GM23338 (cell line): ENCODE measurements around the gene EXOSC5.

Experiments
- CREB1 ChIP-seq: fragments of 250-450 bp; sonication (Bioruptor Pico); IDR thresholded peaks from 2 replicates; pipeline ENCODE4 v1.5.0; 2020; ENCODE audit warnings: low read depth, mild to moderate bottlenecking, moderate library complexity
- ETS1 ChIP-seq: IDR thresholded peaks from 2 replicates; pipeline ENCODE4 v1.6.1; 2016; ENCODE audit warnings: antibody characterized with exemption
- EZH2 ChIP-seq: fragments of 200-600 bp; sonication (generic); IDR thresholded peaks from one replicate; pipeline ENCODE4 v1.8.0; 2017; ENCODE audit warnings: antibody characterized with exemption, mild to moderate bottlenecking, low read depth; ENCODE audit not compliant: unreplicated experiment
- EZH2phosphoT487 ChIP-seq: fragments of 200-600 bp; sonication (generic); IDR thresholded peaks from one replicate; pipeline ENCODE4 v1.8.1; 2018; ENCODE audit warnings: antibody characterized with exemption; ENCODE audit not compliant: unreplicated experiment
- JUNB ChIP-seq: IDR thresholded peaks from one replicate; pipeline ENCODE4 v1.6.1; 2016; ENCODE audit warnings: antibody characterized with exemption; ENCODE audit not compliant: unreplicated experiment
- NANOG ChIP-seq: IDR thresholded peaks from 2 replicates; pipeline ENCODE4 v1.6.1; 2016; ENCODE audit warnings: antibody characterized with exemption, borderline replicate concordance
- POLR2AphosphoS5 ChIP-seq: IDR thresholded peaks from 2 replicates; pipeline ENCODE4 v1.6.1; 2016; ENCODE audit warnings: antibody characterized with exemption, low read depth
- STAT1 ChIP-seq: IDR thresholded peaks from one replicate; pipeline ENCODE4 v1.6.1; 2016; ENCODE audit warnings: antibody characterized with exemption; ENCODE audit not compliant: unreplicated experiment
- TF ChIP-seq, protein P1 (sequence below), 2 experiments: fragments of 200-600 bp in 1 of 2; sonication (generic) in 1 of 2; conservative IDR thresholded peaks; 2 replicates each; pipeline versions ENCODE4 v1.5.1 to v1.6.1; 2016 to 2017; ENCODE audit warnings: antibody characterized with exemption in 2 of 2, low read depth in 2 of 2, mild to moderate bottlenecking in 2 of 2, moderate library complexity in 1 of 2
- TF ChIP-seq, protein P2 (sequence below): IDR thresholded peaks from one replicate; pipeline ENCODE4 v1.6.1; 2018; ENCODE audit warnings: antibody characterized with exemption; ENCODE audit not compliant: unreplicated experiment

DNA sequence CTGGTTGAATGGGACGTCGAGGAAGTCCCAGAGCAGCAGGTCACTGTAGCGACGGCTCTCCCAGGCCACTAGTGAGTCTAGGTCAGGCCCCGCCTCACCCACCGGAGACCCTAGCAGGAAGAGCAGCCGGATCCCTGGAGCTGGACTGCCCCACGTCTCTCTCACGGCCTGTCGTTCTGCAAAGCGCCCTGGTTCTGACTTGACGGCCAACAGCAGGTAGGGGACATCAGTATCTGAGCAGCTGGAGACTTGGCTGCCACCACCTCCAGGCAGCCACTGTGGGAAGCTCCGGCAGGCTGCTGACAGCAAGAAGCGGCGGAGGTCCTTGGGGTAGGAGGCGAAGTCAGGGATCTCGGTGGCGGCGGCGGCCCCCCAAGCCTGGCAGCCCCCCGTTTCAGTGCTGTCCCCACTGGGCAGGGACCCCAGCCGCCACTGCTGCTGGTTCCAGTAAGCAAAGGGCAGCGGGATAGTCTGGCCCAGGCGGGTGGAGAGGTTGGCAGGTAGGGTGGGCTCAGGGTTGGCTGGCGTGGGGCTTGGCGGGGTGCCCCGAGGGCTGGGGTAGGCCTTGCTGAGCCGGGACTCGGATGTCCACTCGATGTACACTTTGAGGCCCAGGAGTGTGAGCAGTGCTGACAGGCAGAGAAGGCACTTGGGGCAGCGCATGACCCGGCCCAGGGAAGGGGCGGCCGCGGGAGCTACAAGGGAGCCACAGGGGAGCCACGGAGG lies 29.1 kb upstream of the EXOSC5 start:
- TF ChIP-seq, protein P1, sequence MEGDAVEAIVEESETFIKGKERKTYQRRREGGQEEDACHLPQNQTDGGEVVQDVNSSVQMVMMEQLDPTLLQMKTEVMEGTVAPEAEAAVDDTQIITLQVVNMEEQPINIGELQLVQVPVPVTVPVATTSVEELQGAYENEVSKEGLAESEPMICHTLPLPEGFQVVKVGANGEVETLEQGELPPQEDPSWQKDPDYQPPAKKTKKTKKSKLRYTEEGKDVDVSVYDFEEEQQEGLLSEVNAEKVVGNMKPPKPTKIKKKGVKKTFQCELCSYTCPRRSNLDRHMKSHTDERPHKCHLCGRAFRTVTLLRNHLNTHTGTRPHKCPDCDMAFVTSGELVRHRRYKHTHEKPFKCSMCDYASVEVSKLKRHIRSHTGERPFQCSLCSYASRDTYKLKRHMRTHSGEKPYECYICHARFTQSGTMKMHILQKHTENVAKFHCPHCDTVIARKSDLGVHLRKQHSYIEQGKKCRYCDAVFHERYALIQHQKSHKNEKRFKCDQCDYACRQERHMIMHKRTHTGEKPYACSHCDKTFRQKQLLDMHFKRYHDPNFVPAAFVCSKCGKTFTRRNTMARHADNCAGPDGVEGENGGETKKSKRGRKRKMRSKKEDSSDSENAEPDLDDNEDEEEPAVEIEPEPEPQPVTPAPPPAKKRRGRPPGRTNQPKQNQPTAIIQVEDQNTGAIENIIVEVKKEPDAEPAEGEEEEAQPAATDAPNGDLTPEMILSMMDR (conservative IDR thresholded peaks at IDR 0.05; ENCODE audit: low read depth in 2 of 2), result no peak
- TF ChIP-seq, protein P2, sequence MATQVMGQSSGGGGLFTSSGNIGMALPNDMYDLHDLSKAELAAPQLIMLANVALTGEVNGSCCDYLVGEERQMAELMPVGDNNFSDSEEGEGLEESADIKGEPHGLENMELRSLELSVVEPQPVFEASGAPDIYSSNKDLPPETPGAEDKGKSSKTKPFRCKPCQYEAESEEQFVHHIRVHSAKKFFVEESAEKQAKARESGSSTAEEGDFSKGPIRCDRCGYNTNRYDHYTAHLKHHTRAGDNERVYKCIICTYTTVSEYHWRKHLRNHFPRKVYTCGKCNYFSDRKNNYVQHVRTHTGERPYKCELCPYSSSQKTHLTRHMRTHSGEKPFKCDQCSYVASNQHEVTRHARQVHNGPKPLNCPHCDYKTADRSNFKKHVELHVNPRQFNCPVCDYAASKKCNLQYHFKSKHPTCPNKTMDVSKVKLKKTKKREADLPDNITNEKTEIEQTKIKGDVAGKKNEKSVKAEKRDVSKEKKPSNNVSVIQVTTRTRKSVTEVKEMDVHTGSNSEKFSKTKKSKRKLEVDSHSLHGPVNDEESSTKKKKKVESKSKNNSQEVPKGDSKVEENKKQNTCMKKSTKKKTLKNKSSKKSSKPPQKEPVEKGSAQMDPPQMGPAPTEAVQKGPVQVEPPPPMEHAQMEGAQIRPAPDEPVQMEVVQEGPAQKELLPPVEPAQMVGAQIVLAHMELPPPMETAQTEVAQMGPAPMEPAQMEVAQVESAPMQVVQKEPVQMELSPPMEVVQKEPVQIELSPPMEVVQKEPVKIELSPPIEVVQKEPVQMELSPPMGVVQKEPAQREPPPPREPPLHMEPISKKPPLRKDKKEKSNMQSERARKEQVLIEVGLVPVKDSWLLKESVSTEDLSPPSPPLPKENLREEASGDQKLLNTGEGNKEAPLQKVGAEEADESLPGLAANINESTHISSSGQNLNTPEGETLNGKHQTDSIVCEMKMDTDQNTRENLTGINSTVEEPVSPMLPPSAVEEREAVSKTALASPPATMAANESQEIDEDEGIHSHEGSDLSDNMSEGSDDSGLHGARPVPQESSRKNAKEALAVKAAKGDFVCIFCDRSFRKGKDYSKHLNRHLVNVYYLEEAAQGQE, result no peak
- TF ChIP-seq STAT1, result no peak
- no peak for TF ChIP-seq CREB1 (CRISPR knock-in tag)
- TF ChIP-seq EZH2, result no peak
- TF ChIP-seq POLR2AphosphoS5, result no peak
- no peak for TF ChIP-seq EZH2phosphoT487
- no peak for TF ChIP-seq ETS1
- TF ChIP-seq JUNB, result no peak
- no peak for TF ChIP-seq NANOG
